Activated CD8-positive, alpha-beta memory T cell treated with anti-CD3 and anti-CD28 coated beads, Interleukin-2, amount 50 U/mL, for 1 hour (primary cell): ENCODE measurements around the gene GFY.
"Not testable (repeated sequence)": the region's sequence is repeated elsewhere in the genome, so short reads cannot be mapped to it uniquely, and the experiment has no call there.

Source experiments
- DNase-seq: peaks from one replicate; pipeline ENCODE4 v3.0.0-alpha.2; 2020; ENCODE audit errors: extremely low read depth

The GFY gene

DNA sequence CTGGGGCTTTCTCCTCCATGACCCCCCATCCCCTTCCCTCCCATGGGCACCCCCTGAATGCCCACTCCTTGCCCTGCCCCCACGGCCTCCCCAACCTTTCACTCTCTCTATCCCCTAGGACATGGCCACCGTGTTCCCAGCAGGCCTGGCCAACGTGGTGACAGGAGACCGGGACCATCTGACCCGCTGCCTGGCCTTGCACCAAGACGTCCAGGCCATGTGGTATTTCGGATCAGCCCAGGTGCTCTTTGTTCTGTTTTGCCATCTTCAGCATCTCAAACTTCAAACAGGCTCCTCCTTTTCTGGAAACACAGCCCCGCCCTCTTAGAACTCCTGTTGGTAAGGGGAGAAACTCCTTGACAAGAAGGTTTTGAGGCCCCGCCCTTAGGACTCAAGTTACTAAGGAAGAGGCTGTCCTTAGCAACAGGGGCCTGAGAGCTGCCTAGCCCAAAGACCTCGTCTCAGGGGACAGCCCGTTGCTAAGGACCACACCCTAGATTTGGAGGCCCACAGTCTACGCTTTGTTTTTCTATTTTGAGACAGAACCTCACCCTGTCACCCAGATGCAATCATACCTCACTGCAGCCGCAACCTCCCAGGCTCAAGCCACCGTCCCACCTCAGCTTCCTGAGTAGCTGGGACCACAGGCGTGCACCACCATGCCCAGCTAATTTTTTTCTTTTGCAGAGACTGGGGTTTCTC, 43.7 kb downstream of the GFY start:
- DNase-seq, result peak; percentile 98

- DNase-seq, result peak; percentile 64
Observed at GRCh38 chr19:49469828-49470614, 44.8 kb downstream of the GFY start.

- no peak for DNase-seq
Observed at GRCh38 chr19:49470615-49470978, 45.4 kb downstream of the GFY start.

GRCh38 chr19:49472936-49473335, 47.7 kb downstream of the GFY start:
- no peak for DNase-seq

DNA sequence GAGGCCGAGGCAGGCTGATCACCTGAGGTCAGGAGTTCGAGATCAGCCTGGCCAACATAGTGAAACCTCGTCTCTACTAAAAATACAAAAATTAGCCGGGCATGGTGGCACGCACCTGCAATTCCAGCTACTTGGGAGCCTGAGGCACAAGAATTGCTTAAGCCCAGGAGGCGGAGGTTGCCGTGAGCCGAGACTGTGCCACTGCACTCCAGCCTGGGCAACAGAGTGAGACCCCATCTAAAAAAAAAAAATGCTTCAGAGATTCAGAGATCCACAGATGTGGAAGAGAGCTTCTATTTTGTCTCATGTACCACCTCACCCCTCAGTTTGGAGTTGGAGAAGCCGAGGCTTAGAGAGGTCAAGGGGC, 48.3 kb downstream of the GFY start:
- not testable (repeated sequence) for DNase-seq

- DNase-seq, result peak; percentile 86
Observed at GRCh38 chr19:49473868-49474541, 48.8 kb downstream of the GFY start, which contains the start of gene FLT3LG. Gene FLT3LG, plus strand, starts transcription at chr19:49474215. Its CDS starts 425 bp downstream, at chr19:49474640.

- no peak for DNase-seq
Observed at GRCh38 chr19:49474542-49474924, 49.3 kb downstream of the GFY start.

- no peak for DNase-seq
Observed at GRCh38 chr19:49475191-49475917, 50.2 kb downstream of the GFY start.

- DNase-seq, result no peak
Observed at GRCh38 chr19:49475995-49476880, 51.0 kb downstream of the GFY start.
